MM.1S (cell line): ENCODE measurements around the gene TRHDE.

Source experiments
- DNase-seq: peaks from one replicate; pipeline ENCODE4 v3.0.0-alpha.2; 2015
- H2AFZ ChIP-seq: fragments of 300-600 bp; sonication (generic); 2 replicates; pipeline ENCODE4 v1.6.0; 2016; ENCODE audit warnings: antibody characterized with exemption, low read length
- H3F3A ChIP-seq: fragments of 300-600 bp; sonication (generic); 2 replicates; pipeline ENCODE4 v1.6.1; 2016; ENCODE audit warnings: mild to moderate bottlenecking, antibody characterized with exemption, low read length, moderate library complexity, mixed read lengths; ENCODE audit not compliant: insufficient read depth
- H3K27ac ChIP-seq: fragments of 300-600 bp; sonication (generic); 2 replicates; pipeline ENCODE4 v1.5.1; 2016; ENCODE audit warnings: mild to moderate bottlenecking, low read length
- H3K27me3 ChIP-seq: fragments of 300-600 bp; sonication (generic); replicated peaks from 2 replicates; pipeline ENCODE4 v1.6.0; 2016; ENCODE audit warnings: low read length; ENCODE audit not compliant: insufficient read depth
- H3K36me3 ChIP-seq: fragments of 300-600 bp; sonication (generic); replicated peaks from 2 replicates; pipeline ENCODE4 v1.6.1; 2016; ENCODE audit warnings: mild to moderate bottlenecking, low read length, mixed read lengths; ENCODE audit not compliant: insufficient read depth
- H3K4me1 ChIP-seq: fragments of 300-600 bp; sonication (generic); 2 replicates; pipeline ENCODE4 v1.6.1; 2016; ENCODE audit warnings: low read length, mixed read lengths
- H3K4me2 ChIP-seq: fragments of 300-600 bp; sonication (generic); 2 replicates; pipeline ENCODE4 v1.6.0; 2016; ENCODE audit warnings: low read depth, low read length
- H3K4me3 ChIP-seq: fragments of 300-600 bp; sonication (generic); 2 replicates; pipeline ENCODE4 v1.5.1; 2016; ENCODE audit warnings: low read length, mixed read lengths
- H3K79me2 ChIP-seq: fragments of 300-600 bp; sonication (generic); 2 replicates; pipeline ENCODE4 v1.6.1; 2016; ENCODE audit warnings: mixed run types, low read length, mixed read lengths
- H3K9ac ChIP-seq: fragments of 300-600 bp; sonication (generic); 2 replicates; pipeline ENCODE4 v1.6.1; 2016; ENCODE audit warnings: low read length, mixed read lengths
- H3K9me2 ChIP-seq: fragments of 300-600 bp; sonication (generic); replicated peaks from 2 replicates; pipeline ENCODE4 v1.6.1; 2016; ENCODE audit warnings: mild to moderate bottlenecking, low read length, mixed read lengths; ENCODE audit not compliant: insufficient read depth
- H3K9me3 ChIP-seq: fragments of 300-600 bp; sonication (generic); replicated peaks from 2 replicates; pipeline ENCODE4 v1.6.1; 2016; ENCODE audit warnings: mild to moderate bottlenecking, low read length, mixed read lengths; ENCODE audit not compliant: insufficient read depth
- H4K20me1 ChIP-seq: fragments of 300-600 bp; sonication (generic); 2 replicates; pipeline ENCODE4 v1.6.1; 2016; ENCODE audit warnings: mild to moderate bottlenecking, low read length, moderate library complexity, mixed read lengths; ENCODE audit not compliant: insufficient read depth
- CTCF ChIP-seq: fragments of 300-600 bp; sonication (generic); IDR thresholded peaks from 2 replicates; pipeline ENCODE4 v1.5.1; 2016; ENCODE audit warnings: antibody characterized with exemption, low read length, mixed read lengths
- EZH2 ChIP-seq: fragments of 300-600 bp; sonication (generic); optimal IDR thresholded peaks from 2 replicates; pipeline ENCODE3; 2017; ENCODE audit warnings: low read depth, mild to moderate bottlenecking, antibody characterized with exemption, low read length, mixed read lengths
- EZH2phosphoT487 ChIP-seq: fragments of 300-600 bp; sonication (generic); IDR thresholded peaks from 2 replicates; pipeline ENCODE4 v1.6.1; 2018; ENCODE audit warnings: antibody characterized with exemption, low read length

Gene TRHDE

GRCh38 chr12:72337382-72337781 lies 65.2 kb downstream of the TRHDE start:
- H3K9me3 ChIP-seq: no peaks in the 10 kb centered on the region
- H3K27me3 ChIP-seq: no peaks in the 10 kb centered on the region
- H4K20me1 ChIP-seq: no peaks in the 10 kb centered on the region
- no peak overlapping the region for H3K4me2 ChIP-seq
- no peaks in the 10 kb centered on the region for H3K9me2 ChIP-seq
- no peaks in the 10 kb centered on the region for H3K36me3 ChIP-seq
- no peaks in the 10 kb centered on the region for H3F3A ChIP-seq
- no peak for DNase-seq
- H2AFZ ChIP-seq: no peak overlapping the region
- no peaks in the 10 kb centered on the region for H3K79me2 ChIP-seq
- H3K9ac ChIP-seq: no peak overlapping the region
- H3K27ac ChIP-seq: no peak overlapping the region
- H3K4me1 ChIP-seq: no peaks in the 10 kb centered on the region
- no peak overlapping the region for H3K4me3 ChIP-seq
- TF ChIP-seq EZH2 (no peak), EZH2phosphoT487 (no peak), CTCF (no peak)

- Histone ChIP-seq H3K27ac (no peak overlapping the region), H2AFZ (no peak overlapping the region), H3F3A (no peaks in the 10 kb centered on the region), H3K4me2 (no peak overlapping the region), H3K9ac (no peak overlapping the region), H3K9me2 (no peaks in the 10 kb centered on the region), H3K36me3 (no peaks in the 10 kb centered on the region), H4K20me1 (no peaks in the 10 kb centered on the region), H3K9me3 (no peaks in the 10 kb centered on the region), H3K27me3 (no peaks in the 10 kb centered on the region), H3K4me1 (no peaks in the 10 kb centered on the region), H3K4me3 (no peak overlapping the region), H3K79me2 (no peaks in the 10 kb centered on the region)
- no peak for TF ChIP-seq EZH2phosphoT487
- no peak for TF ChIP-seq EZH2
- TF ChIP-seq CTCF: no peak
- DNase-seq: no peak
These were observed 65.8 kb downstream of the TRHDE start for GRCh38 chr12:72337946-72338345.

GRCh38 chr12:72338437-72338836 lies 66.3 kb downstream of the TRHDE start:
- Histone ChIP-seq H3K9me2 (no peaks in the 10 kb centered on the region), H3F3A (no peaks in the 10 kb centered on the region), H3K27ac (no peak overlapping the region), H3K27me3 (no peaks in the 10 kb centered on the region), H2AFZ (no peak overlapping the region), H4K20me1 (no peaks in the 10 kb centered on the region), H3K4me2 (no peak overlapping the region), H3K4me3 (no peak overlapping the region), H3K4me1 (no peaks in the 10 kb centered on the region), H3K79me2 (no peaks in the 10 kb centered on the region), H3K9ac (no peak overlapping the region), H3K36me3 (no peaks in the 10 kb centered on the region), H3K9me3 (no peaks in the 10 kb centered on the region)
- no peak for DNase-seq
- TF ChIP-seq EZH2phosphoT487 (no peak), EZH2 (no peak), CTCF (no peak)
